T-helper 1 cell (primary cell): ENCODE data around the gene DOCK1.

ENCODE experiments used
- DNase-seq, 5 donors: peaks; one replicate each; pipeline ENCODE4 v3.0.0-alpha.2; 2012 to 2020

DOCK1 gene

GRCh38 chr10:126955934-126956711 is 50.9 kb downstream of the DOCK1 start:
- no peak for DNase-seq

- no peak for DNase-seq
Measured at GRCh38 chr10:126956712-126957108, 51.5 kb downstream of the DOCK1 start.

GRCh38 chr10:126957111-126957510 is 51.9 kb downstream of the DOCK1 start:
- DNase-seq = no peak

- DNase-seq = no peak
Measured at GRCh38 chr10:126959431-126959830, 54.2 kb downstream of the DOCK1 start.

GRCh38 chr10:126959906-126960685 is 54.9 kb downstream of the DOCK1 start:
- no peak for DNase-seq

GRCh38 chr10:126963354-126963753 is 58.1 kb downstream of the DOCK1 start:
- no peak for DNase-seq

GRCh38 chr10:126964190-126964589 is 59.0 kb downstream of the DOCK1 start:
- no peak for DNase-seq

GRCh38 chr10:126966938-126967337 is 61.7 kb downstream of the DOCK1 start:
- DNase-seq = no peak

- no peak for DNase-seq
Measured at GRCh38 chr10:126969310-126969709, 64.1 kb downstream of the DOCK1 start.

GRCh38 chr10:126972635-126973414 is 67.6 kb downstream of the DOCK1 start:
- no peak for DNase-seq

- no peak for DNase-seq
Measured at GRCh38 chr10:126975221-126975620, 70.0 kb downstream of the DOCK1 start.

GRCh38 chr10:126977216-126977615 is 72.0 kb downstream of the DOCK1 start:
- no peak for DNase-seq

- DNase-seq = no peak
Measured at GRCh38 chr10:126979311-126979710, 74.1 kb downstream of the DOCK1 start.

- DNase-seq = no peak
Measured at GRCh38 chr10:126993208-126993607, 88.0 kb downstream of the DOCK1 start.

GRCh38 chr10:126997801-126998590 is 92.8 kb downstream of the DOCK1 start:
- no peak for DNase-seq

GRCh38 chr10:127000598-127000997 is 95.4 kb downstream of the DOCK1 start:
- DNase-seq = no peak

- DNase-seq = no peak
Measured at GRCh38 chr10:127003032-127003685, 97.9 kb downstream of the DOCK1 start.

- DNase-seq = no peak
Measured at GRCh38 chr10:127006453-127006852, 101.2 kb downstream of the DOCK1 start.

- DNase-seq = no peak
Measured at GRCh38 chr10:127009366-127009765, 104.1 kb downstream of the DOCK1 start.

- DNase-seq = no peak
Measured at GRCh38 chr10:127011174-127011573, 105.9 kb downstream of the DOCK1 start.

GRCh38 chr10:127012071-127012768 is 107.0 kb downstream of the DOCK1 start:
- no peak for DNase-seq
